SIG-M5 treated with dmso at 0.1 percent for 504 hours (cell line): ENCODE measurements around the gene DOK1.

Experiments
- DNase-seq: peaks from one replicate; lab custom pipeline; 2025; ENCODE audit not compliant: unreplicated experiment; lab: John Stamatoyannopoulos, UW

DOK1 gene

GRCh38 chr2:74566754-74567085 lies 12.2 kb downstream of the DOK1 start:
- peak; percentile 28 for DNase-seq

- DNase-seq = no peak
Measured at GRCh38 chr2:74567881-74568280, 13.4 kb downstream of the DOK1 start.

- DNase-seq = no peak
Measured at GRCh38 chr2:74569686-74570085, 15.2 kb downstream of the DOK1 start.

- DNase-seq = peak; percentile 36
Measured at GRCh38 chr2:74571058-74571457, 16.5 kb downstream of the DOK1 start.

GRCh38 chr2:74572178-74572925 lies 17.8 kb downstream of the DOK1 start:
- DNase-seq = no peak

GRCh38 chr2:74573747-74574562 lies 19.4 kb downstream of the DOK1 start:
- DNase-seq = peak; percentile 94

GRCh38 chr2:74575320-74575719 lies 20.8 kb downstream of the DOK1 start:
- DNase-seq = no peak

- DNase-seq = no peak
Measured at GRCh38 chr2:74576211-74576862, 21.8 kb downstream of the DOK1 start.

GRCh38 chr2:74576863-74577229 lies 22.3 kb downstream of the DOK1 start:
- peak; percentile 91 for DNase-seq

GRCh38 chr2:74577448-74577847 lies 22.9 kb downstream of the DOK1 start:
- DNase-seq = peak; percentile 88

GRCh38 chr2:74578408-74578807 lies 23.9 kb downstream of the DOK1 start:
- DNase-seq = no peak

GRCh38 chr2:74581463-74581862 lies 26.9 kb downstream of the DOK1 start:
- DNase-seq = no peak

GRCh38 chr2:74582184-74582583 lies 27.7 kb downstream of the DOK1 start:
- no peak for DNase-seq

- no peak for DNase-seq
Measured at GRCh38 chr2:74583504-74583903, 29.0 kb downstream of the DOK1 start.

- DNase-seq = no peak
Measured at GRCh38 chr2:74584088-74584645, 29.6 kb downstream of the DOK1 start.

- no peak for DNase-seq
Measured at GRCh38 chr2:74585406-74586185, 31.1 kb downstream of the DOK1 start.

- peak; percentile 81 for DNase-seq
Measured at GRCh38 chr2:74587664-74588277, 33.3 kb downstream of the DOK1 start.

GRCh38 chr2:74588664-74589063 lies 34.1 kb downstream of the DOK1 start:
- no peak for DNase-seq

GRCh38 chr2:74593826-74594772 lies 39.6 kb downstream of the DOK1 start:
- DNase-seq = no peak
